Osteocyte (in vitro differentiated cells): ENCODE measurements around the gene DHX30. TPM values are rescaled to one million over a fixed set of nuclear protein-coding genes. Genes with fewer than 3 reads are reported as not detected.
"Not testable (repeated sequence)": the region's sequence is repeated elsewhere in the genome, so short reads cannot be mapped to it uniquely, and the experiment has no call there.

Experiments used
- DNase-seq: peaks from one replicate; pipeline ENCODE4 v3.0.0; 2021; ENCODE audit warnings: mixed read lengths; ENCODE audit not compliant: unreplicated experiment; ENCODE audit errors: extremely low spot score
- H3K27ac Mint-ChIP-seq: one replicate; pipeline ENCODE4 v1.8.0; 2021; ENCODE audit warnings: mild to moderate bottlenecking, mixed read lengths; ENCODE audit not compliant: unreplicated experiment
- H3K27me3 Mint-ChIP-seq: one replicate; pipeline ENCODE4 v1.8.0; 2021; ENCODE audit warnings: mixed read lengths; ENCODE audit not compliant: unreplicated experiment
- H3K36me3 Mint-ChIP-seq: one replicate; pipeline ENCODE4 v1.8.0; 2021; ENCODE audit warnings: mixed read lengths; ENCODE audit not compliant: unreplicated experiment
- H3K4me1 Mint-ChIP-seq: one replicate; pipeline ENCODE4 v1.8.0; 2021; ENCODE audit warnings: mixed read lengths; ENCODE audit not compliant: unreplicated experiment
- H3K4me3 Mint-ChIP-seq: one replicate; pipeline ENCODE4 v1.8.0; 2021; ENCODE audit warnings: mild to moderate bottlenecking, moderate library complexity, mixed read lengths; ENCODE audit not compliant: unreplicated experiment
- H3K9me3 Mint-ChIP-seq: one replicate; pipeline ENCODE4 v1.8.0; 2021; ENCODE audit warnings: mixed read lengths; ENCODE audit not compliant: unreplicated experiment
- total RNA-seq: library from RNA; stranded (reverse); gene quantifications from 2 replicates; pipeline ENCODE4 v1.2.1, GENCODE V29; 2021
- TF ChIP-seq, protein P1 (sequence below): fragments of 200-600 bp; sonication (generic); IDR thresholded peaks from 2 replicates; pipeline ENCODE4 v1.5.0; 2021; ENCODE audit warnings: antibody characterized with exemption, mild to moderate bottlenecking, moderate library complexity

Gene DHX30
- total RNA-seq, 1 donor from 2014 or later: 78.9 TPM

DNA sequence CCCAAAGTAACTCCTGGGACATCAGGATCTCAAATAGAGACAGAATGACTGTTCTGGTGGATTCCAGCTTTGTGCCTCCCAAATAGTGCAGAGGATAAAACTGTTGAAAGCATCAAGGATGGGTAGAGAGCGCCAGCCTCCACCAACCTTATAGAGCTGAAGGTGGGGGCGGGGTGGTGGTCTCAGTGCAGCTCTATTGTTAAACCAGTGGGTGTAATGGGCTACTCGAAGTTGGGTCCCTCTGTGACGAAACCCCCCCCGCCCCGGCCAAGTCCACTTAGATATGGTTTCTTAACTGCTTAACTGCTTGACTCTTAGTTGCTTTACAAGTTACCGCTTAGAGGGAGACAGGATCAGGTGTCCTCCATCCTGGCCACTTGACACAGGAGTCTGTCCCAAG lies 22.7 kb downstream of the DHX30 start:
- Mint-ChIP-seq H3K4me3 (peak overlapping the region; percentile 85), H3K27me3 (no peaks in the 10 kb centered on the region), H3K9me3 (no peaks in the 10 kb centered on the region)

DNA sequence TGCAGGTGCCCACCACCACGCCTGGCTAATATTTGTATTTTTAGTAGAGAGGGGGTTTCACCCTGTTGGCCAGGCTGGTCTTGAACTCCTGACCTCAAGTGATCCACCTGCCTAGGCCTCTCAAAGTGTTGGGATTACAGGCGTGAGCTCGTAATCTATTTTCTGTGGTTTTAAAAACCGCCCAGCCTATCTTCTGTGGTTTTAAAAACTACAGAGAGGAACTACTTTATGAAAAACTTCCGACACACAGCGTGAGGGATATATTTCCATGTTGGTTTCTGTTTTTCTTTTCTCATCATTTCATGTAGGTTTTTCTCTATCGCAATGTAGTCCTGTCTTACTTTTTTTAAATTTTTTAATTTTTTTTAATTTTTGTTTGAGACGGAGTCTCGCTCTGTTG lies 26.5 kb downstream of the DHX30 start:
- not testable (repeated sequence) for H3K27ac Mint-ChIP-seq, DNase-seq, H3K4me3 Mint-ChIP-seq, H3K27me3 Mint-ChIP-seq, H3K9me3 Mint-ChIP-seq
- peaks cover 22% of the 10 kb centered on the region for H3K4me1 Mint-ChIP-seq
- peaks cover 40% of the 10 kb centered on the region for H3K36me3 Mint-ChIP-seq

More for the DNA sequence above, 22.7 kb downstream of the DHX30 start:
- no peak for DNase-seq
- peak overlapping the region; percentile 80 for H3K27ac Mint-ChIP-seq
- peaks cover 23% of the 10 kb centered on the region for H3K36me3 Mint-ChIP-seq
- peaks cover 24% of the 10 kb centered on the region for H3K4me1 Mint-ChIP-seq
- TF ChIP-seq, protein P1, sequence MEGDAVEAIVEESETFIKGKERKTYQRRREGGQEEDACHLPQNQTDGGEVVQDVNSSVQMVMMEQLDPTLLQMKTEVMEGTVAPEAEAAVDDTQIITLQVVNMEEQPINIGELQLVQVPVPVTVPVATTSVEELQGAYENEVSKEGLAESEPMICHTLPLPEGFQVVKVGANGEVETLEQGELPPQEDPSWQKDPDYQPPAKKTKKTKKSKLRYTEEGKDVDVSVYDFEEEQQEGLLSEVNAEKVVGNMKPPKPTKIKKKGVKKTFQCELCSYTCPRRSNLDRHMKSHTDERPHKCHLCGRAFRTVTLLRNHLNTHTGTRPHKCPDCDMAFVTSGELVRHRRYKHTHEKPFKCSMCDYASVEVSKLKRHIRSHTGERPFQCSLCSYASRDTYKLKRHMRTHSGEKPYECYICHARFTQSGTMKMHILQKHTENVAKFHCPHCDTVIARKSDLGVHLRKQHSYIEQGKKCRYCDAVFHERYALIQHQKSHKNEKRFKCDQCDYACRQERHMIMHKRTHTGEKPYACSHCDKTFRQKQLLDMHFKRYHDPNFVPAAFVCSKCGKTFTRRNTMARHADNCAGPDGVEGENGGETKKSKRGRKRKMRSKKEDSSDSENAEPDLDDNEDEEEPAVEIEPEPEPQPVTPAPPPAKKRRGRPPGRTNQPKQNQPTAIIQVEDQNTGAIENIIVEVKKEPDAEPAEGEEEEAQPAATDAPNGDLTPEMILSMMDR: no peak

DNA sequence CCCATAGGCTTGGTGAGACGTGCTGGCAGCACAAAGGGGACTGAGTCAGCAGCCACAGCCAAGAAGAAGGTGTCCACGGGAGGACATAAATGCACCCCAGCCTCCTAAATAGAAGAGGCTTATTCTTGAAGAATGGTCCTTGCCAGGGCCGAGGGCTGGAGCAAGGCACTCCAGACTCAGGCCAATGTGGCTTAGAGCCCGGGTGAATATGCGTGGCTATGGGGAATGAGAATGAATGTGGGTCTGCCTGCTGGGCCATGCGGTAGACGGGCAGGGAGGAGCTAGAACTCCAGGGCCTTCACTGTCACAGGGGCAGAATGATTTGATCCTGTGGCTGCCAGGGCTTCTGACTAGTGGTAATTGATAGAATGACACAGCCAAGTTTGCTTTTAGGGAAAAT lies 34.0 kb downstream of the DHX30 start:
- Mint-ChIP-seq H3K27ac (no peak overlapping the region), H3K4me1 (no peaks in the 10 kb centered on the region), H3K27me3 (no peaks in the 10 kb centered on the region), H3K36me3 (peaks cover 27% of the 10 kb centered on the region), H3K4me3 (no peak overlapping the region), H3K9me3 (no peaks in the 10 kb centered on the region)
- DNase-seq: no peak
- TF ChIP-seq, protein P1: no peak

DNA sequence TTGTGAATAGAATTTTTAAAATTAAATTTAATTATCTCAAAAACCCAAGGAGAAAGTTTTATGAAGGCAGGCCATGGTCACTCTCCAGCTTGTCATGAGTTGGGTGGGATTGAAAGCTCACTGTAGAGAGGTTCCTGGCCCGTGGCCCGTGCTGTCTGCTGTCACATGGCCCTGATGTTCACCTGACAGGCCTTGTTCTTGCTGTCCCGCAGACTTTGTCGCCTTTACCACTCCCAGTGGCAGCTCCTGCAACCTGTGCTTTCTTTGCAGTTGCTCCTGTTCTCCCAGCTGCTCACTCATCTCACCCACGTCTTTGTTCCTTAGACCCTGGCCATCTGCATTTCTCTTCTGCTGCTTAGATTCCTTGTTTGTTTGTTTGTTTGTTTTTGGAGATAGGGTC lies 35.6 kb downstream of the DHX30 start:
- Mint-ChIP-seq H3K27me3 (no peaks in the 10 kb centered on the region), H3K4me1 (no peaks in the 10 kb centered on the region), H3K9me3 (no peaks in the 10 kb centered on the region), H3K27ac (no peak overlapping the region), H3K36me3 (peaks cover 29% of the 10 kb centered on the region), H3K4me3 (no peak overlapping the region)
- TF ChIP-seq, protein P1: no peak
- no peak for DNase-seq

DNA sequence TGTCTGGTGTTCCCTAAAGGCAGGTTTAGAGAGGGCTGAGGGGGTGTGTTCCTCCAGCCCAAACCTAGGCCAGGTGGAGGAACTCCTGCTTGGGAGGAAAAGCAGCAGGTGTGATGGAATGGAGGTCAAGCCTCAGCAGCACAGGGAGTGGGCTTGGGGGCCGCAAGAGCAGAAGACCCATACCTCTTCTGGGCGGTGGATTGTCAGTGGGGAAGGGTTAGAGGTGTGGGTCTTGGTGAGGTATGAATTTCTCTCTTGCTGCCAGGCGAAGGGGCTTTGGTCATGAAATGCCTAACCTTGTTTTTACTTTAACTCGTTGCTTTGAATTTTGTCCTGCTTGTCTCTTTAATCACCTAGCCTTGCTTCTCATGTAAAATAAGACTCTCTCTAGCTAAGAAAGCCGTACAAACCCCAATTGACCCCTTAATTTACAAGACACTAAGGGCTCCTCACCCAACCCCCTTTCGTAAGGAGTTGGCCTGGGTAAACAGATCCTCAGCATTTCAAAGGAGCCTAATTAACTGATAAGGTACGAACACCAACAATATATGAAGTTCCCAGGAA lies 38.9 kb downstream of the DHX30 start:
- H3K27ac Mint-ChIP-seq: no peak overlapping the region
- H3K4me3 Mint-ChIP-seq: no peak overlapping the region
- TF ChIP-seq, protein P1: no peak
- DNase-seq: no peak
- H3K36me3 Mint-ChIP-seq: peaks cover 38% of the 10 kb centered on the region
- H3K9me3 Mint-ChIP-seq: no peaks in the 10 kb centered on the region
- no peaks in the 10 kb centered on the region for H3K27me3 Mint-ChIP-seq
- no peaks in the 10 kb centered on the region for H3K4me1 Mint-ChIP-seq
